ENCODE data around the gene ZNF2.

DNA sequence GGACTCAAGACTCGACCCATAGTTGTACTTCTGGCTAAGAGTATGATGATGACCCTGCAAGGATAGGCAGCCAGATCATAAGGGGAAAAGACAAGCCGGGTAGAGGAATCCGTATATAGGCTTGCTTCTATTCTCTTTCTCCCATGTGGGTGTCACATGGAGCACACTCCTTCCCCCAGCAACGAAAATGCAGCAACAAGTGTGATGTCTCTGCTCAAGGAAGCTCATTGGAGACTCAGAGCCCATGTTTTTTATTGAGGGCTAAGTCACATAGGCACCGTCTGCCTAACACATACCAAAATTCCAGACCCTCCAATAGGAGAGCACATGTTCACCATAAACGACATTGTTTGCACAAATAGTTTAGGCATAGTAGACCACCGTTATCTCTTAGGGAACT is 6.3 kb downstream of the ZNF2 start:
- TF ChIP-seq CTCF (conservative IDR thresholded peaks at IDR 0.05): no peak
- no peak for TF ChIP-seq ZFX (IDR thresholded peaks at IDR 0.05)
